ENCODE data around the gene FAM234A.

DNA sequence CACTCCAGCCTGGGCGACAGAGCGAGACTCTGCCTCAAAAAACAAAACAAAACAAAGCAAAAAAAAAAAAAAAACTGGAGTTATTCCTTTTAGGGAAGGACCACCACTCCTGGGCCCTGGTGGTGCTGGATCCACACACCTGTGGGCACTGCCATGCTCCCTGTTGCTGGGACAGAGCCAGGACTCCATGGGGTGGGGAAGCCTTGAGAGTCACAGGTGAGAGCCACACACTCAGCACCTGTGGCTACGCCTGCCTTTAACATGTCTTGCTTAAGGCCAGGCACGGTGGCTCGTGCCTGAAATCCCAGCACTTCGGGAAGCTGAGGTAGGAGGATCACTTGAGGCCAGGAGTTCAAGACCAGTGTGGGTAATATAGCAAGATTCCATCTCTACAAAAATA, 66.6 kb downstream of the FAM234A start:
- TF ChIP-seq, protein P1, sequence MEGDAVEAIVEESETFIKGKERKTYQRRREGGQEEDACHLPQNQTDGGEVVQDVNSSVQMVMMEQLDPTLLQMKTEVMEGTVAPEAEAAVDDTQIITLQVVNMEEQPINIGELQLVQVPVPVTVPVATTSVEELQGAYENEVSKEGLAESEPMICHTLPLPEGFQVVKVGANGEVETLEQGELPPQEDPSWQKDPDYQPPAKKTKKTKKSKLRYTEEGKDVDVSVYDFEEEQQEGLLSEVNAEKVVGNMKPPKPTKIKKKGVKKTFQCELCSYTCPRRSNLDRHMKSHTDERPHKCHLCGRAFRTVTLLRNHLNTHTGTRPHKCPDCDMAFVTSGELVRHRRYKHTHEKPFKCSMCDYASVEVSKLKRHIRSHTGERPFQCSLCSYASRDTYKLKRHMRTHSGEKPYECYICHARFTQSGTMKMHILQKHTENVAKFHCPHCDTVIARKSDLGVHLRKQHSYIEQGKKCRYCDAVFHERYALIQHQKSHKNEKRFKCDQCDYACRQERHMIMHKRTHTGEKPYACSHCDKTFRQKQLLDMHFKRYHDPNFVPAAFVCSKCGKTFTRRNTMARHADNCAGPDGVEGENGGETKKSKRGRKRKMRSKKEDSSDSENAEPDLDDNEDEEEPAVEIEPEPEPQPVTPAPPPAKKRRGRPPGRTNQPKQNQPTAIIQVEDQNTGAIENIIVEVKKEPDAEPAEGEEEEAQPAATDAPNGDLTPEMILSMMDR (IDR thresholded peaks at IDR 0.05): no peak
- TF ChIP-seq POLR2AphosphoS5 (IDR thresholded peaks at IDR 0.05): no peak

Measured in stomach (tissue), 4 donors.